GM23338 (cell line): ENCODE data around the gene GNG7. TPM values are rescaled to one million over a fixed set of nuclear protein-coding genes. Genes with fewer than 3 reads are reported as not detected.
"Not testable (repeated sequence)": the region's sequence is repeated elsewhere in the genome, so short reads cannot be mapped to it uniquely, and the experiment has no call there.

Source experiments
- ATAC-seq: fragments of 200-7000 bp; cut with Tn5 transposase; 3 replicates; pipeline ENCODE4 v1.9.1; 2020
- DNase-seq: peaks from one replicate; pipeline ENCODE4 v3.0.0-alpha.2; 2015; ENCODE audit warnings: low spot score
- H2AFZ ChIP-seq: fragments of 200-600 bp; sonication (generic); 2 replicates; pipeline ENCODE4 v1.8.0; 2016; ENCODE audit warnings: antibody characterized with exemption, mild to moderate bottlenecking, moderate library complexity
- H3F3A ChIP-seq: fragments of 200-600 bp; sonication (generic); replicated peaks from 2 replicates; pipeline ENCODE4 v1.8.0; 2017; ENCODE audit warnings: antibody characterized with exemption, mixed run types, low read depth
- H3K27ac ChIP-seq: fragments of 200-600 bp; sonication (generic); 2 replicates; pipeline ENCODE4 v1.6.1; 2016; ENCODE audit warnings: low read depth
- H3K27me3 ChIP-seq: fragments of 200-600 bp; sonication (generic); 2 replicates; pipeline ENCODE4 v1.8.0; 2016; ENCODE audit warnings: mild to moderate bottlenecking, mixed run types, moderate library complexity; ENCODE audit not compliant: insufficient read depth
- H3K36me3 ChIP-seq: fragments of 200-600 bp; sonication (generic); 2 replicates; pipeline ENCODE4 v1.8.0; 2016; ENCODE audit warnings: mild to moderate bottlenecking; ENCODE audit not compliant: insufficient read depth
- H3K4me1 ChIP-seq: fragments of 200-600 bp; sonication (generic); 2 replicates; pipeline ENCODE4 v1.8.0; 2016; ENCODE audit warnings: mild to moderate bottlenecking, moderate library complexity; ENCODE audit not compliant: insufficient read depth
- H3K4me2 ChIP-seq: fragments of 200-600 bp; sonication (generic); 2 replicates; pipeline ENCODE4 v1.7.1; 2017; ENCODE audit warnings: mixed run types
- H3K4me3 ChIP-seq: fragments of 200-600 bp; sonication (generic); 2 replicates; pipeline ENCODE4 v1.6.1; 2016; ENCODE audit warnings: mixed run types
- H3K79me2 ChIP-seq: fragments of 200-600 bp; sonication (generic); replicated peaks from 2 replicates; pipeline ENCODE4 v1.8.0; 2017; ENCODE audit warnings: mild to moderate bottlenecking; ENCODE audit not compliant: insufficient read depth
- H3K9me2 ChIP-seq: fragments of 200-600 bp; sonication (generic); 2 replicates; pipeline ENCODE4 v1.8.0; 2017; ENCODE audit not compliant: insufficient read depth
- H4K20me1 ChIP-seq: fragments of 200-600 bp; sonication (generic); replicated peaks from 2 replicates; pipeline ENCODE4 v1.8.0; 2017; ENCODE audit warnings: mild to moderate bottlenecking; ENCODE audit not compliant: insufficient read depth
- H3K27ac Mint-ChIP-seq: 2 replicates; pipeline ENCODE4 v1.8.0; 2020; ENCODE audit warnings: inconsistent platforms, mild to moderate bottlenecking, moderate library complexity, mixed read lengths
- H3K27me3 Mint-ChIP-seq: 3 replicates; pipeline ENCODE4 v1.8.0; 2022; ENCODE audit warnings: low read depth, mild to moderate bottlenecking, moderate library complexity, mixed read lengths, inconsistent platforms; ENCODE audit not compliant: insufficient read depth, poor library complexity
- H3K36me3 Mint-ChIP-seq: 3 replicates; pipeline ENCODE4 v1.8.0; 2021; ENCODE audit warnings: low read depth, mild to moderate bottlenecking, inconsistent platforms, moderate library complexity, mixed read lengths
- H3K4me1 Mint-ChIP-seq: 3 replicates; pipeline ENCODE4 v1.8.0; 2020; ENCODE audit warnings: mild to moderate bottlenecking, inconsistent platforms, mixed read lengths
- H3K4me3 Mint-ChIP-seq: 3 replicates; pipeline ENCODE4 v1.8.0; 2021; ENCODE audit warnings: moderate library complexity, mild to moderate bottlenecking, inconsistent platforms, mixed read lengths
- H3K9me3 Mint-ChIP-seq: 3 replicates; pipeline ENCODE4 v1.8.0; 2020; ENCODE audit warnings: moderate library complexity, mild to moderate bottlenecking, inconsistent platforms, mixed read lengths
- EZH2phosphoT487 ChIP-seq: fragments of 200-600 bp; sonication (generic); IDR thresholded peaks from one replicate; pipeline ENCODE4 v1.8.1; 2018; ENCODE audit warnings: antibody characterized with exemption; ENCODE audit not compliant: unreplicated experiment
- ZNF114 ChIP-seq: fragments of 250-450 bp; sonication (Bioruptor Pico); IDR thresholded peaks from 2 replicates; pipeline ENCODE4 v1.5.0; 2020; ENCODE audit warnings: mild to moderate bottlenecking, moderate library complexity
- polyA plus RNA-seq: library from polyadenylated mRNA; unstranded; fragments of >200 nt; fragmentation: Nextera tagmentation; extraction: Ambion mirVana; gene quantifications from 2 replicates; pipeline ENCODE4 v1.2.1, GENCODE V29; 2016
- total RNA-seq: library from RNA; depleted of rRNA; stranded (reverse); fragments of >200 nt; shearing (Covaris generic); gene quantifications from 2 replicates; pipeline ENCODE4 v1.2.3, GENCODE V29; 2014
- TF ChIP-seq, protein P1 (sequence below): fragments of 250-450 bp; sonication (Bioruptor Pico); IDR thresholded peaks from 2 replicates; pipeline ENCODE4 v1.5.0; 2020; ENCODE audit warnings: mild to moderate bottlenecking, moderate library complexity

Gene GNG7
- total and polyA plus RNA-seq, 2 experiments from 2014 or later = 5.1 to 5.4 TPM

DNA sequence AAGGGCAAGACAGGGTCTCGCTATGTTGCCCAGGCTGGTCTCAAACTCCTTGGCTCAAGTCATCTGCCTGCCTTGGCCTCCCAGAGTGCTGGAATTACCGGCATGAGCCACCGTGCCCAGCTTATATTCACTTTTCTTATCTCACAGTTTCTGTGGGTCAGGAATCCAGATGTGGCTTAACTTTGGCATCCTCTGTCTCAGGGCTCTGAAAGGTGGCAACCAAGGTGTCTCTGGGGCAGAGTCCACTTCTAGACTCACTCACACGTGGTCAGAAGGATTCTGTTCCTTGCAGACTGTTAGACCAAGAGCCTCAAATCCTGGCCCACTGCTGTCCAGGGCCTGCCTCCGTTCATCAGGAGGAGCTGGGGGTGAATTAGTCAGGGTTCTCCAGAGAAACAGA lies 238.1 kb downstream of the GNG7 start (continued):
- TF ChIP-seq, protein P1, sequence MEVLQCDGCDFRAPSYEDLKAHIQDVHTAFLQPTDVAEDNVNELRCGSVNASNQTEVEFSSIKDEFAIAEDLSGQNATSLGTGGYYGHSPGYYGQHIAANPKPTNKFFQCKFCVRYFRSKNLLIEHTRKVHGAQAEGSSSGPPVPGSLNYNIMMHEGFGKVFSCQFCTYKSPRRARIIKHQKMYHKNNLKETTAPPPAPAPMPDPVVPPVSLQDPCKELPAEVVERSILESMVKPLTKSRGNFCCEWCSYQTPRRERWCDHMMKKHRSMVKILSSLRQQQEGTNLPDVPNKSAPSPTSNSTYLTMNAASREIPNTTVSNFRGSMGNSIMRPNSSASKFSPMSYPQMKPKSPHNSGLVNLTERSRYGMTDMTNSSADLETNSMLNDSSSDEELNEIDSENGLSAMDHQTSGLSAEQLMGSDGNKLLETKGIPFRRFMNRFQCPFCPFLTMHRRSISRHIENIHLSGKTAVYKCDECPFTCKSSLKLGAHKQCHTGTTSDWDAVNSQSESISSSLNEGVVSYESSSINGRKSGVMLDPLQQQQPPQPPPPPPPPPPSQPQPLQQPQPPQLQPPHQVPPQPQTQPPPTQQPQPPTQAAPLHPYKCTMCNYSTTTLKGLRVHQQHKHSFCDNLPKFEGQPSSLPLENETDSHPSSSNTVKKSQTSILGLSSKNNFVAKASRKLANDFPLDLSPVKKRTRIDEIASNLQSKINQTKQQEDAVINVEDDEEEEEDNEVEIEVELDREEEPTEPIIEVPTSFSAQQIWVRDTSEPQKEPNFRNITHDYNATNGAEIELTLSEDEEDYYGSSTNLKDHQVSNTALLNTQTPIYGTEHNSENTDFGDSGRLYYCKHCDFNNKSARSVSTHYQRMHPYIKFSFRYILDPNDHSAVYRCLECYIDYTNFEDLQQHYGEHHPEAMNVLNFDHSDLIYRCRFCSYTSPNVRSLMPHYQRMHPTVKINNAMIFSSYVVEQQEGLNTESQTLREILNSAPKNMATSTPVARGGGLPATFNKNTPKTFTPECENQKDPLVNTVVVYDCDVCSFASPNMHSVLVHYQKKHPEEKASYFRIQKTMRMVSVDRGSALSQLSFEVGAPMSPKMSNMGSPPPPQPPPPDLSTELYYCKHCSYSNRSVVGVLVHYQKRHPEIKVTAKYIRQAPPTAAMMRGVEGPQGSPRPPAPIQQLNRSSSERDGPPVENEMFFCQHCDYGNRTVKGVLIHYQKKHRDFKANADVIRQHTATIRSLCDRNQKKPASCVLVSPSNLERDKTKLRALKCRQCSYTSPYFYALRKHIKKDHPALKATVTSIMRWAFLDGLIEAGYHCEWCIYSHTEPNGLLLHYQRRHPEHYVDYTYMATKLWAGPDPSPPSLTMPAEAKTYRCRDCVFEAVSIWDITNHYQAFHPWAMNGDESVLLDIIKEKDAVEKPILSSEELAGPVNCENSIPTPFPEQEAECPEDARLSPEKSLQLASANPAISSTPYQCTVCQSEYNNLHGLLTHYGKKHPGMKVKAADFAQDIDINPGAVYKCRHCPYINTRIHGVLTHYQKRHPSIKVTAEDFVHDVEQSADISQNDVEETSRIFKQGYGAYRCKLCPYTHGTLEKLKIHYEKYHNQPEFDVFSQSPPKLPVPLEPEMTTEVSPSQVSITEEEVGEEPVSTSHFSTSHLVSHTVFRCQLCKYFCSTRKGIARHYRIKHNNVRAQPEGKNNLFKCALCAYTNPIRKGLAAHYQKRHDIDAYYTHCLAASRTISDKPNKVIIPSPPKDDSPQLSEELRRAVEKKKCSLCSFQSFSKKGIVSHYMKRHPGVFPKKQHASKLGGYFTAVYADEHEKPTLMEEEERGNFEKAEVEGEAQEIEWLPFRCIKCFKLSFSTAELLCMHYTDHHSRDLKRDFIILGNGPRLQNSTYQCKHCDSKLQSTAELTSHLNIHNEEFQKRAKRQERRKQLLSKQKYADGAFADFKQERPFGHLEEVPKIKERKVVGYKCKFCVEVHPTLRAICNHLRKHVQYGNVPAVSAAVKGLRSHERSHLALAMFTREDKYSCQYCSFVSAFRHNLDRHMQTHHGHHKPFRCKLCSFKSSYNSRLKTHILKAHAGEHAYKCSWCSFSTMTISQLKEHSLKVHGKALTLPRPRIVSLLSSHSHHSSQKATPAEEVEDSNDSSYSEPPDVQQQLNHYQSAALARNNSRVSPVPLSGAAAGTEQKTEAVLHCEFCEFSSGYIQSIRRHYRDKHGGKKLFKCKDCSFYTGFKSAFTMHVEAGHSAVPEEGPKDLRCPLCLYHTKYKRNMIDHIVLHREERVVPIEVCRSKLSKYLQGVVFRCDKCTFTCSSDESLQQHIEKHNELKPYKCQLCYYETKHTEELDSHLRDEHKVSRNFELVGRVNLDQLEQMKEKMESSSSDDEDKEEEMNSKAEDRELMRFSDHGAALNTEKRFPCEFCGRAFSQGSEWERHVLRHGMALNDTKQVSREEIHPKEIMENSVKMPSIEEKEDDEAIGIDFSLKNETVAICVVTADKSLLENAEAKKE (CRISPR knock-in tag) = no peak
- TF ChIP-seq EZH2phosphoT487 (no peak), ZNF114 (CRISPR knock-in tag) (no peak)

- H3K36me3 Mint-ChIP-seq, H3K9me2 ChIP-seq, H3K4me2 ChIP-seq, H3K27me3 ChIP-seq, ATAC-seq, DNase-seq, H3K4me1 Mint-ChIP-seq, H3K27ac ChIP-seq, H3K4me3 ChIP-seq, H4K20me1 ChIP-seq, H3K79me2 ChIP-seq, H3K36me3 ChIP-seq, H3F3A ChIP-seq, H3K9me3 Mint-ChIP-seq, H3K4me1 ChIP-seq: not testable (repeated sequence)
- H2AFZ ChIP-seq = peak overlapping the region; percentile 92; the same call in 1 of the 2 replicates
- Mint-ChIP-seq H3K27me3 (peaks cover 13% of the 10 kb centered on the region), H3K4me3 (peak overlapping the region; percentile 27; the same call in 1 of the 3 replicates), H3K27ac (0 out of 2 replicates have a peak overlapping the region, but pooled peaks have one; percentile 19)
Measured at GRCh38 chr19:2463694-2464093, 238.8 kb downstream of the GNG7 start.
